Measurements from ENCODE around the gene CYP2S1. TPM values are rescaled to one million over a fixed set of nuclear protein-coding genes. Genes with fewer than 3 reads are reported as not detected.

The CYP2S1 gene
- total RNA-seq, 2 experiments from 2014 or later, result not detected

GRCh38 chr19:41166944-41167804 is 25.8 kb upstream of the CYP2S1 start:
- Histone ChIP-seq H3K4me2 (ENCODE audit: low read length) (no peak overlapping the region), H3K36me3 (ENCODE audit: insufficient read depth, low read length) (no peaks in the 10 kb centered on the region), H2AFZ (ENCODE audit: low read length) (no peak overlapping the region), H3K9me3 (ENCODE audit: low read length) (no peaks in the 10 kb centered on the region), H3K27ac (ENCODE audit: low read depth, low read length, poor library complexity, severe bottlenecking) (no peak overlapping the region), H3K9me2 (ENCODE audit: insufficient read depth, low read length) (no peaks in the 10 kb centered on the region), H3K79me2 (ENCODE audit: insufficient read depth, low read depth, low read length) (no peaks in the 10 kb centered on the region), H4K20me1 (ENCODE audit: insufficient read depth, low read length) (no peaks in the 10 kb centered on the region), H3K4me3 (ENCODE audit: low read depth, low read length, poor library complexity, severe bottlenecking) (no peak overlapping the region), H3K4me1 (ENCODE audit: insufficient read depth, low read length, poor library complexity, severe bottlenecking) (no peaks in the 10 kb centered on the region)
- intact Hi-C loops (cut with micrococcal nuclease; ENCODE audit: unreplicated experiment), result no loop called here
- POLR2A ChIA-PET, result no interaction called here
- BruUV-seq (replicated peaks), result no TSS peak
- CTCF ChIA-PET (ENCODE audit: unreplicated experiment), result no interaction called here
- TF ChIP-seq EZH2phosphoT487 (IDR thresholded peaks at IDR 0.05; ENCODE audit: borderline replicate concordance, low read depth, low read length), result no peak
- no peak for DNase-seq (ENCODE audit: low spot score)

DNA sequence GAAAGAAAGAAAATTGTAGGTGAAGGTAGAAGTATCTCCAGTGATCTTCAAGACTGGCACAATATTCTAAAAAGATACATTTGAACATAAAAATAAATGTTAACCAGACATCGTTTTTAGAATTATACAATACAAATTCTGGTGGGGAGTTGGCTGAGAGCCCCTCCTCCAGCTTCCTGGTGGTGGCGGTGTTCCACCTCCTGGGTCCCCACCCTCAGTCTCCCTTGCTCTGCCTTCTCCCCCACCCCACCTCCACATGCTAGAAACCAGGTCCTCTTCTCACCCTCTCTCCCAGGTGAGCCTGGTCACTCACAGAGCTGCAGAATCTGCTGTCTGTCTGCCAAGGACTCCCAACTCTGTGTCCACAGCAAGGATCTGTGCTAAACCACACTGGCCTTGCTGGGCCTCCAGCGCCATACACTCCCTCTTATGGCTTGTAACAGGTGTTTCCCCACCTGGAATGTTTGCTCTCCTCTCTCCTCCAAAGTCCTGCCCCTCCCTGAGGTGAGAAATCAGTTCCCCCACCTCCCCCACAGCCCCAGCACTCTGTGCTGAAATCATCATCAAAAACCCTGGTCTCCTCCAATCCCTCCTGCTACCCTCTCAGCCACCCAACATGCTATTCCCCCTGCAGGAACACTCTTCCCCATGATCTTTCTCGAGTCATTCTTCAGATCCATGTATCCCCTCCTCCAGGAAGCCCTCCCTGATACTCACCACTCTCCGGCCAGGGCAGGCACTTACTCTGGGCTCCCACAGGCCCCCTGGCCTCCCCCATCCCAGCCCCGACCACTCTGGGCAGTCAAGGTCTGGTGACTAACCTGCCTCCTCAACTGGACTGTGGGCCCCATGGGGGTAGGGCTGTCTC is 20.5 kb upstream of the CYP2S1 start:
- no peak for DNase-seq (ENCODE audit: low spot score)
- ChIA-PET POLR2A (interaction anchor here (0.7 kb wide), 1 partner anchor 53 kb away, joined by 5 read pairs; no protein-coding TSS in a partner anchor), CTCF (ENCODE audit: unreplicated experiment) (no interaction called here)
- H3K4me1 ChIP-seq (ENCODE audit: insufficient read depth, low read length, poor library complexity, severe bottlenecking), result no peaks in the 10 kb centered on the region
- H3K4me3 ChIP-seq (ENCODE audit: low read depth, low read length, poor library complexity, severe bottlenecking), result no peak overlapping the region
- no peak overlapping the region for H3K27ac ChIP-seq (ENCODE audit: low read depth, low read length, poor library complexity, severe bottlenecking)
- no peaks in the 10 kb centered on the region for H3K36me3 ChIP-seq (ENCODE audit: insufficient read depth, low read length)
- H2AFZ ChIP-seq (ENCODE audit: low read length), result no peak overlapping the region
- TF ChIP-seq EZH2phosphoT487 (IDR thresholded peaks at IDR 0.05; ENCODE audit: borderline replicate concordance, low read depth, low read length) (no peak), CTCF (conservative IDR thresholded peaks at IDR 0.05; ENCODE audit: low read length) (peak; percentile 44; the same call in 1 of the 2 replicates)
- BruUV-seq (replicated peaks), result no TSS peak
- intact Hi-C loops (cut with micrococcal nuclease; ENCODE audit: unreplicated experiment), result no loop called here
- H4K20me1 ChIP-seq (ENCODE audit: insufficient read depth, low read length), result no peaks in the 10 kb centered on the region
- H3K9me2 ChIP-seq (ENCODE audit: insufficient read depth, low read length), result no peaks in the 10 kb centered on the region
- H3K79me2 ChIP-seq (ENCODE audit: insufficient read depth, low read depth, low read length), result no peaks in the 10 kb centered on the region
- no peaks in the 10 kb centered on the region for H3K9me3 ChIP-seq (ENCODE audit: low read length)
- no peak overlapping the region for H3K4me2 ChIP-seq (ENCODE audit: low read length)

GRCh38 chr19:41174297-41174928 is 18.6 kb upstream of the CYP2S1 start:
- Histone ChIP-seq H4K20me1 (ENCODE audit: insufficient read depth, low read length) (no peaks in the 10 kb centered on the region), H3K79me2 (ENCODE audit: insufficient read depth, low read depth, low read length) (no peaks in the 10 kb centered on the region), H3K36me3 (ENCODE audit: insufficient read depth, low read length) (no peaks in the 10 kb centered on the region), H3K4me2 (ENCODE audit: low read length) (no peak overlapping the region), H2AFZ (ENCODE audit: low read length) (no peak overlapping the region), H3K9me3 (ENCODE audit: low read length) (no peaks in the 10 kb centered on the region), H3K27ac (ENCODE audit: low read depth, low read length, poor library complexity, severe bottlenecking) (no peak overlapping the region), H3K4me1 (ENCODE audit: insufficient read depth, low read length, poor library complexity, severe bottlenecking) (no peaks in the 10 kb centered on the region), H3K4me3 (ENCODE audit: low read depth, low read length, poor library complexity, severe bottlenecking) (no peak overlapping the region), H3K9me2 (ENCODE audit: insufficient read depth, low read length) (no peaks in the 10 kb centered on the region)
- ChIA-PET CTCF (ENCODE audit: unreplicated experiment) (no interaction called here), POLR2A (no interaction called here)
- TF ChIP-seq EZH2phosphoT487 (IDR thresholded peaks at IDR 0.05; ENCODE audit: borderline replicate concordance, low read depth, low read length), result no peak
- no peak for TF ChIP-seq CTCF (conservative IDR thresholded peaks at IDR 0.05; ENCODE audit: low read length)
- no TSS peak for BruUV-seq (replicated peaks)
- no peak for DNase-seq (ENCODE audit: low spot score)
- intact Hi-C loops (cut with micrococcal nuclease; ENCODE audit: unreplicated experiment), result no loop called here

All from OCI-LY7 (cell line).